GM08714 (cell line): ENCODE results near the gene XYLT1.

Experiments used
- H3K4me3 ChIP-seq: fragments of 200-500 bp; sonication (Bioruptor generic); 2 replicates; pipeline ENCODE4 v1.5.1; 2014; ENCODE audit warnings: mild to moderate bottlenecking, low read length, inconsistent platforms
- ZNF274 ChIP-seq: IDR thresholded peaks from 2 replicates; pipeline ENCODE4 v1.6.1; 2012; ENCODE audit warnings: mild to moderate bottlenecking, low read depth, low read length

The XYLT1 gene

DNA sequence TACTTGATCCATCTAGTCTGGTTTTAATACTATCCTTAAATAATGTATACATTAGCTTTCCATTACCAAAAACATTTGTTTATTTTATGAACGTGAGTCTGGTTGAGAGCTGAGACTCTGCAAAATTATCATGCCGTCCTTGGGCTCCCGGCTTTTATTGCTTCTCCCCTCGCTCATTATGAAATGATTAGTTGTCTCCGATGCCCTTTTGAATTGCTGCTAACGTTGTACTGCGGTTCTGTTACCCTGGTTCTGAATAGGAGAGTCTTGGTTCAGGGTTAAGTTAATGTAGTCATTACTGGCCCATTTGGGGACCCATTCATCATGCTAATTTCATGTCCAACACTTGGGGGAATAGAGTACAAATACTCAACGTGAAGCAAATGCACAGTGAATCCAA, 12.8 kb downstream of the XYLT1 start:
- no peak for TF ChIP-seq ZNF274
- no peak overlapping the region for H3K4me3 ChIP-seq

DNA sequence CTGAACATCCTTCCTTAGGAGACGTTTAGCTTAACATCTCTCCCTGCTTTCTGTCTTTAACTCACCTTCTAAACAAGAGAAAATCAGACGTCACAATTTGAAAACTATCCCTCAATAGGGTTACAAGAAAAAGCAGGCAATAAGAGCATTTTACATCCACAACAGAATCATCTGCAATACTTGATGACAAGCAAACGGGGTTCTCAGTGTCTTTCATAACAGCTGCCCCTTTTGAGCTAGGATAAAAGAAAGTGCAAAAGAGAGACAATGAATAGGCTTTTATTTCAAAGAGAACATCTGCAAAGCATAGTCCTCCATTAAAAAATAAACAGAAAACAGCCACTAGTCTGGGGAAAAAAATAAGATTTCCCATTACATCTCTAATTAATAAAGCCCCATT, 13.2 kb downstream of the XYLT1 start:
- H3K4me3 ChIP-seq, result no peak overlapping the region
- no peak for TF ChIP-seq ZNF274

DNA sequence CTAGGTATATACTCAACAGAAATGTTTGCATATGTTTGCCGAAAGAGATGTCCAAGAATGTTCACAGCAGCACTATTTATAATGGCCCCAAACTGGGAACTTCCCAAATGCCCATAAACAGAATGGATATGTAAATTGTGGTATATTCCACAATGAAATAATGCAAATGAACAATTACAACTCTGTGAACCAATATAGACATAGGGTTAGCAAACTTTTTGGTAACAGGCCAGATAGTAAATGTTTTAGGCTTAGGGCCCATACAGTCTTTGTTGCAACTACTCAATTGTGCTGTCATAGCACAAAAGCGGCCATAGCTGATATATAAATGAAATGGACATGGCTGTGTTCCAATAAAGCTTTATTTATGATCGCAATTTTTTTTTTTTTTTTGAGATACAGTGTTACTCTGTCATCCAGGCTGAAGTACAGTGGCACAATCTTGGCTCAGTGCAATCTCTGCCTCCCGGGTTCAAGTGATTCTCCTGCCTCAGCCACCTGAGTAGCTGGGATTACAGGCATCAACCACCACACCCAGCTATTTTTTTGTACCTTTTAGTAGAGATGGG, 16.5 kb downstream of the XYLT1 start:
- H3K4me3 ChIP-seq, result no peak overlapping the region
- no peak for TF ChIP-seq ZNF274

DNA sequence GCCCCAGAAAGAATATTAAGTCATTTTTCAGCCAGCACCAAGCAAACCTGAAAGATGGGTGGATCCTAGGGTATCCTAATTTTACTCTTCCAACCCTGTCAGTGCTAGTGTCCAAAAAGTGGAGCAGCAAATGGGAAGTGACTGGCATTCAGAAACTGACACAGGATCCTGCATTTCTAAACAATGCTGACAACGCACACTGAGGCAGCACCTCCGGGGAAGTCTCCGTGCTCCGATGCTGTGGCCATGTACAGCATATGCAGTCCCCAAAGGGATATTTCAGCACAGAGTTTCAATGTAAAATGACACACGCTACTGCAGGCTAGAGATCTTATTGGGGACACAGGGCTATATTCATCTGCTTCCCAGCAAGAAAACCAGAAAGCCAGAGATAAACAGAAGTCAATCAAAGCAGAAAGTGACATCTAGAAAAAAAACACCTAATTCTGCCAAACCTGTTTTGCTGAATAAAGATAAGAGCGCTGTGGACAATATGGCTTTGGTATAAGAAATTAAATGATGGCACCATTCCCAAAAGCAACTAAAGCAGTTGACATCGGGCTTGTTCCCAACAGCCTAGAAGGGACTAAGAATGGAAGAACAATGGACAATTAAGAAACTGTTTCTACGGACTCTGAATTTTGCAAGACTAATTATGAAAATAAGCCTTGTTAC, 17.3 kb downstream of the XYLT1 start:
- no peak overlapping the region for H3K4me3 ChIP-seq
- TF ChIP-seq ZNF274, result no peak

DNA sequence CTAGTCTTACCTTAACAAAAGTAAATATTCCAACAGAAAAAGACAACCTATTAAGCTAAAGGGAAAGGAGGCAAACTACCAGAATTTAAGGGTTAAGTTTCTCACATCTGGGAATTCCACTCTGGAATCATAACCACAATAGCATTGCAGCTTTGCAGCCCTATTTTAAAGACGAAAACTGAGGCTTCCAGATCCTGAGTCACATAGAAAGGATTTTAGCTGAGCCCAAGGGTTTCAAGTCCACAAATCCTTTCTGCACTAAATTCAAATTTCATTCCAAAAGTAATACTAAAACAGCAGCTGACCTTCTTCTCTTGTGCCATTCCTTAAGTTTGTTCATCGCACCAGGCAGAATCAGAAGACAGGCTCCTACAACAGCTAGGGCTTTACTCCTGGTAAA, 17.8 kb downstream of the XYLT1 start:
- H3K4me3 ChIP-seq, result no peak overlapping the region
- TF ChIP-seq ZNF274, result no peak

DNA sequence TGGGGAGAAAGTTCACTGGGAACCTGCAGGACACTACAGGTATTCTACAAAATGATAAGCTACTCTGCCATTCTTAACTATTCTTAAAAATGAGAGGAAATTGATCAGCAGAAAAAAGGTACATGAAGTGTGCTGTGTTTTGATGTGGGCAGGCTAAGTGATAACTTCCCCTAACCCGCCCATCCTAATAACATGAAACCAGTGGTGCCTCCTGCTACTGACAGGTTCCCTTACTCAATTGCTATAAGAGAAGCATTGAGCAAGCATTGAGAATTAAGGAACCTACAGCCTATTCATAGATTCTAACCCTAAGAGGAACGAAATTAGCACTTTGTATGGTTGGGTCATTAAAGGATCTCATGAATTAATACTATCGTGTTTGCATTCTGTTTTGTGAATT, 18.9 kb downstream of the XYLT1 start:
- no peak overlapping the region for H3K4me3 ChIP-seq
- TF ChIP-seq ZNF274, result no peak

DNA sequence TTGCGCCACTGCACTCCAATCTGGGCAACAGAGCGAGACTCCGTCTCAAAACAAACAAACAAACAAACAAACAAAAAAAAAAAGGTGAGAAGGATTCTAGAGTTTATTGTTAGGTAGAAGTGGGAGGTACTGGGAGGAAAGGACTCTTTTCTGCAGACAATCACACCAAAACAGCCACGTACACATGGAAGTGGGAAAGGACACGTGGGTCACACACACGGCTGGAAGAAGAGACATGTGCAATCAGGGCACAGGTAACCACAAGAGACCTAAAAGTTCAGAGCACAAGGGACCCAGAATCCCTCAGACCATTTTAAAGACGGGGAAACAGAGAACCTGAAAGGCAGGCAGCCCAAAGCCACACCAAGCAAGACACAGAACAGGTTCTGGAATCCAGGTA, 20.5 kb downstream of the XYLT1 start:
- H3K4me3 ChIP-seq, result no peak overlapping the region
- TF ChIP-seq ZNF274, result no peak

DNA sequence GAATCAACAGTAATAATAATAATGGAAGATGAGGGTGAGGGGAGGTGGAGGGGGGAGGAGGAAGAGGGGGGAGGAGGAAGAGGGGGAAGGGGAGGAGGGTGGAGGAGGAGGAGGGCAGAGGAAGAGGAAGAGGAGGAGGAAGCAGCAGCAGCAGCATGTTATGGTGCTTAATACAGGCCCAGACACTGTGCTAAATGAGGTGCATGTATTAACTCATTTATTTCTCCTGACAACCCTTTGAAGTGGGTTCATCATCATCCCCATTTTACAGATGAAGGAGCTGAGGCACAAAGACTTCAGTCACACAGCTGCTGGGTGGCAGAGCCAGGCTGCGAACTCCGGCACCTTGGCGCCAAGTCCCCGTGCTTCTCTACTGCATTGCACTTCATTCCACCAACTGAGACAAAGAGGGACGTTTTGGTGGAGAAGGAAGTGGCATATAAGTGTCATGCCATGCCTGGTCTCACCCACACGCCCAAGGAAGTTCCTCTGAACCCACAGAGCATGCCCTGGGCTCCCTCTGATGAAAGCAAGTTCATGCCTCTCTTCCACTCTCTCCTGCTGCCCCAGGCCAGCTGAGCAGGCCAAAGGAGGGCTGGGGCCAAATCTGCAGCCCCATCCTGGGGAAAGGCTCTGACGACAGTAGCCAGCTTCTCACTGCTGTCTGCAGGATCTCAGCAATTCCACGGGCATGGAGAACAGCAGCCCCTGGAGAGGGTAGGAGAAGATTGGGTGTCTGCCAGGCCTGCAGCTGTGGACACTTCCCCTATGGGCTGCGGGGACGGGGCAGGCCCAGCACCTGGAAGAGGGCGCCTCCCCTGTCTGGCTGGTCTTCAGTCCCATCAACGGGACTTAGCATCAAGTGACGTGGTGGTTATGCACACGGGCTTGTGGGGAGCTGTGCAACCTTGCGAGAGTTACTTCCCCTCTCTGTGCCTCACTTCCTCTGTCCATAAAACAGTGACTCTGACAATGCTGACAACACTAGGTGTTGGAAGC, 21.8 kb downstream of the XYLT1 start:
- H3K4me3 ChIP-seq, result no peak overlapping the region
- no peak for TF ChIP-seq ZNF274

DNA sequence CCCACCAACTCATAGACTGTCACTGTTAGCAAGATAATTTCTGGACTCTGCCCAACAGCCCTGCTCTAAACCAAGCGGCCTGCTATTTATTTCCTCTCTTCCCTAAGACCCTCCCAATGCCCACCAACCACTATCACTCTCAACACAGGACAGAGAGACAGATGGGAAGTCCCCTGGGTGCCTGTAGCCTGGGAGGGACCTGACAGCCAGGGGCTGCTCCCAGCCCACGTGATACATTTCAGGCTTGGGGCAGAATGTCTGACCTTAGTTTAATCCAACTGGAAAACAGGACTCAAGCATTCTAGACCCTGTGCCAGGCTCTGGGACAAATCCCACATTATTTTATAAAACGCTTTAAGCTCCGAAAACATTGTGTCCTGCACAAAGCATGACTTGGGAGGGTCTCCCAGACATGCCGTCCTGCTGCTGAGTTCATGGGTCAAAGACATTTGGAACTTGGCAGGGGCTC, 23.6 kb downstream of the XYLT1 start:
- no peak for TF ChIP-seq ZNF274
- no peak overlapping the region for H3K4me3 ChIP-seq

DNA sequence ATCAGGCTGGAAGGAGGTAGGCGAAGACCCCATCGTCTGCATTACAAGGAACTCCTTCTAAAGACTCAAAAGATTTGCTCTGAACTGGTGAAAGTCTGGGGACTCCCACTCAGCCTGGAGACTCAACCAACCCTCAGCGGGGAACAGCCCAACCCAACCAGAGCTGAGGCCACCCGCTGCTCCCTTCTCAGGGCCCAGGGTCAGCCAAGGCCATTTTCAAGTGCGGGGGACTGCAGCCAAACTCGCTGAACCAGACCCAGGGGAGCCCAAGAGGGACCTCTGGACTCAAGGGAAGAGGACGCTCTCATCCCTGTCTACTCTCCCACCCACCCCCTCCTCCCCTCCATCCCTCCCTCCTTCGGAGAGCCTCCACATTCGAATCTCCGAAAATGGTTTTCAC, 24.1 kb downstream of the XYLT1 start:
- no peak overlapping the region for H3K4me3 ChIP-seq
- no peak for TF ChIP-seq ZNF274

DNA sequence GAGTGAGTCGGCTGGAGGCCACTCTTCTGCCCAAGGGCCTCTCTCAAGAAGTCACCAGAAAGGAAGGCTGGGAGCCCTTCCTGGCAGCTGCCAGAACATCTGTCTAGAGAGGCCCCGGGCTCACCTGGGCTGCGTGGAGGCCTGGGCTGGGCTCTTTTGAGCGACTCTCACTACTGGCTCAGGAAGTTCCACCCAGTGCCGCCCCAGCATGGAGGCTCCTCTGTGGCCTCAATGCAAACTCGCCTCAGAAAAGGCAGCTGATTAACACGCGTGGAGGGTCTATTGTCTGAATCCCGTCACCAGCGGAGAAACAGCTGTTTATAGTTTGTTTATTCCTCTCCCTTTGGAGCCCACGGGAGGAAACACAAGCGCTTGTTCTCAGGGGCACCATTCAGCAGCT, 25.3 kb downstream of the XYLT1 start:
- no peak for TF ChIP-seq ZNF274

DNA sequence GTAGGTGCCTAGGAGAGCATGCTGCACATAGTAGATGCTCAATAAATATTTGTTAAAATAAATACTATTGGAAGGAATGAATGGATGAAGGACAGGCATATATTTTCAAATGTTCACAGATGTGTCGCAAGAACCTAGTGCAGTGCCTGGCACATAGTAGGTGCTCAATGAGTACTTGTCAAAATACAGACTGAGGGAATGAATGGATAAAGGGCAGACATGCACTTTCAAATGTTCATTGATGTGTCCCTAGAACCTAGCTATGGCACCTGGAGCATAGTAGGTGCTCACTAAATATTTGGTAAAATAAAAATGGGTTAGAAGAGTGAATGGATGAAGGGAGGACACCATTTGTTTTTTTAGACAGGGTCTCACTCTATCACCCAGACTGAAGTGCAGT, 26.1 kb downstream of the XYLT1 start:
- no peak overlapping the region for H3K4me3 ChIP-seq
- TF ChIP-seq ZNF274, result no peak

More for the DNA sequence above, 25.3 kb downstream of the XYLT1 start:
- H3K4me3 ChIP-seq, result no peak overlapping the region

DNA sequence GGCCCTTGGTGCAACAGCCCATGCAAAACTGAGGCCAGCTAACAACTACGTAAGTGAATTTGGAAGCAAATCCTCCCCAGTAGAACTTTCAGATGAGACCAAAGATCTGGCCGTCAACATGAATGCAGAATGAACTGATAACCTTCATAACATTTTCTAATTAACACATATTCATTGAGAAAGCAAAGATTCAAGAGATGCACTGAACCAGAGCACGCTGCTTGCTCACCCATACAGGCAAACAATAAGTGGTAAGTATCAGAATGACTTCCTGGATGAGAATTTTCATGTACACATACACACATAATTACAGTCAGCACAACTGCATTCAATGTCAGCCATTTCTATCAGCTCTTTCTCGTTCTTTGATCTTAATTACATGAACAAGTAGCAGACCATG, 30.6 kb downstream of the XYLT1 start:
- H3K4me3 ChIP-seq, result no peak overlapping the region
- no peak for TF ChIP-seq ZNF274

DNA sequence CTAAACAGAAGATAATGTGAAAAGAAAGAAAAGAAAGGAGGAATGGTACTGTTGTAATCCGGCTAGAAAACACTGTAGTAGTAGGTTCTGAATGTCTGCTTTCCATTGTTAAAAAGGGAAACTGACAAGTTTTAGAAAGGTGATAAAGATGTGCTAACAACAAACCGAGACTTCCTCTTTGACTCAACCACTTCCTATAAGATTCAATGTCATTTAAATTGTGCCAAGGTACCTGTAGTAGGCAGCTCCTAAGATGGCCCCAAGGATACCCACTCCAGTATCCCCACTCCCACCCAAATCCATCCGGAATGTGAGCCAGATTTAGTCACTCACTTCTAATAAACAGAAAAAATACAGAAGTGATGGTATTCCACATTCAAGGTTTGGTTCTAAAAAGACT, 31.2 kb downstream of the XYLT1 start:
- no peak for TF ChIP-seq ZNF274
- no peak overlapping the region for H3K4me3 ChIP-seq

DNA sequence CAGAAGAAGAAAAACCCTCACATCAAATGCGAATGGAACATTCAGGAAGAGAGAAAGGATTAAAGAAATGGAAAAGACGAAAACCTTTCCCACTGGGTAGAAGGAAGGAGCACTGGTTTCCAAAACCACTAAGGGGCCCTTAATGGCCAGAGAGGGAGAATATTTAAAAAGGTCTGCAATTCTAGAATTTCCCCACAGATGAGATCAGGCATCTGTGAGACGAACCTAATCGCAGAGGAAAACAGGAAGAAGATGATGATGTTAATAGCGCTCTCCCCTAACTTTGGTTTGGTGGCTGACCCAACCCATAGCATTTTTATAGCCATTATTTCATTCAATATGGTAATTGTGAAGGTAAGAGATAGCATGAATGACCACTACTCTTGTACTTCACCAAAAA, 32.8 kb downstream of the XYLT1 start:
- no peak overlapping the region for H3K4me3 ChIP-seq
- no peak for TF ChIP-seq ZNF274
